Measurements from ENCODE around the gene SEMA3C.

SEMA3C gene

DNA sequence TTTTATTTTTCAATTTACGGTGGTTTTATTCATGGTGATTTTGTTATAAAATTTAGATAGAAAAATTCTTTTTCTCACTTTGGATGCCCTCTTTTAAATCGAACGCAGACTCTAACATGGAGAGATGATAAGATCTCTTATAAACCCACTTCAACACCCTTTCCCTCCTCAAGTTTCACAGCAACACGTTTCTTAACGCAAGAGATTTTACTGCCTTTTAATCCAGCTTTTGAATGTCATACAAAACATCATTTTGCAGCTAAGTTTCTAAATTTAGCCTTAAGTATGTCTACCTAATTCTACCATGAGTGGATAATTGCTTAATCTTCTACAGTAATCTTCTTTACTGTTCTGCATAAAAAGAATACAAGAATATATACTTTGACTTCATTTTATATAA, 70.0 kb downstream of the SEMA3C start:
- WGBS, 2 donors (ENCODE audit: extremely low coverage in 2 of 2, insufficient read length in 2 of 2, insufficient replicate concordance in 1 of 2): no CpG with 5 or more reads among the region's 5 CpGs
- Histone ChIP-seq H2AFZ (ENCODE audit: low read length) (no peak overlapping the region), H3K18ac (ENCODE audit: low read length) (no peak overlapping the region)

DNA sequence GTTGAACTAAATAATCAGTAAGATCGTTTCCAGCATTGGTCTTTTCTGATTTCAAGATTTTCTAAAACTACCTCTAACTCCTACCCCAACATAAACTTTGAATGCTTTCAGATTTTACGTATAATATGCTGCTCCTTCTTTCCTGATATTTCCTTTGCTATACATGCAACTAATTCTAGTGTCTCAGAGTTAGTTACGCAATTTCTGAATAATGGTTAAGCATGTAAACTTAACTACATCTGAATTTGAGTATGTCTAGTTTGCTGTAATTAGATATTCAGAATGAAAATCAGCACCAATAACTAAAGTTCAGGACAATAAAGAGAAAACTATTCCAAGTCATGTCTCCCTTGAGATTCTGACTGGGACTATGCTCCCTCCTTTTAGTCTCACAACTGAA, 71.0 kb downstream of the SEMA3C start:
- Histone ChIP-seq H3K27me3 (ENCODE audit: control insufficient read depth in 3 of 3, insufficient read depth in 3 of 3, low read depth in 1 of 3, low read length in 3 of 3) (no peaks in the 10 kb centered on the region), H3K4ac (ENCODE audit: low read length) (no peak overlapping the region), H2BK120ac (ENCODE audit: low read depth, low read length) (no peak overlapping the region), H4K91ac (ENCODE audit: low read depth, low read length, poor library complexity) (no peak overlapping the region), H2BK5ac (ENCODE audit: low read length) (no peak overlapping the region), H3K36me3 (replicated peaks in 1 of 2; ENCODE audit: control insufficient read depth in 2 of 2, insufficient read depth in 2 of 2, low read length in 2 of 2) (no peaks in the 10 kb centered on the region), H3K9me3 (replicated peaks in 1 of 2; ENCODE audit: control insufficient read depth in 2 of 2, insufficient read depth in 1 of 2, low read depth in 1 of 2, low read length in 2 of 2) (peaks cover 0 to under 1% of the 10 kb centered on the region in 2 donors), H3K9ac (ENCODE audit: low read depth, low read length, poor library complexity) (no peak overlapping the region), H3K4me2 (ENCODE audit: insufficient read depth, low read length, poor library complexity, severe bottlenecking) (no peak overlapping the region), H2AFZ (ENCODE audit: low read length) (no peak overlapping the region), H3K27ac (replicated peaks; ENCODE audit: low read length) (no peak overlapping the region), H3K23ac (ENCODE audit: low read depth, low read length, poor library complexity) (no peak overlapping the region), H2BK15ac (ENCODE audit: low read length) (no peak overlapping the region), H2AK5ac (ENCODE audit: low read depth, low read length) (no peak overlapping the region), H2BK12ac (ENCODE audit: low read length) (no peak overlapping the region), H3K4me3 (ENCODE audit: low read length in 2 of 2) (no peak overlapping the region), H3K79me1 (ENCODE audit: low read depth, low read length) (no peaks in the 10 kb centered on the region), H3K14ac (ENCODE audit: low read length) (no peak overlapping the region), H3K18ac (ENCODE audit: low read length) (no peak overlapping the region), H4K8ac (ENCODE audit: low read depth, low read length) (no peak overlapping the region), H3K4me1 (ENCODE audit: control insufficient read depth in 2 of 2, insufficient read depth in 1 of 2, low read depth in 1 of 2, low read length in 2 of 2) (peaks cover 4 to 27% of the 10 kb centered on the region in 2 donors)
- no peak for DNase-seq (ENCODE audit: low spot score)
- WGBS, 2 donors (ENCODE audit: extremely low coverage in 2 of 2, insufficient read length in 2 of 2, insufficient replicate concordance in 1 of 2): no CpG with 5 or more reads among the region's 3 CpGs

More for the DNA sequence above, 70.0 kb downstream of the SEMA3C start:
- Histone ChIP-seq H3K36me3 (replicated peaks in 1 of 2; ENCODE audit: control insufficient read depth in 2 of 2, insufficient read depth in 2 of 2, low read length in 2 of 2) (no peaks in the 10 kb centered on the region), H2BK120ac (ENCODE audit: low read depth, low read length) (no peak overlapping the region), H2BK5ac (ENCODE audit: low read length) (no peak overlapping the region), H4K91ac (ENCODE audit: low read depth, low read length, poor library complexity) (no peak overlapping the region), H3K23ac (ENCODE audit: low read depth, low read length, poor library complexity) (no peak overlapping the region), H3K4me2 (ENCODE audit: insufficient read depth, low read length, poor library complexity, severe bottlenecking) (no peak overlapping the region), H3K4me1 (ENCODE audit: control insufficient read depth in 2 of 2, insufficient read depth in 1 of 2, low read depth in 1 of 2, low read length in 2 of 2) (peaks cover 4 to 18% of the 10 kb centered on the region in 2 donors), H3K4me3 (ENCODE audit: low read length in 2 of 2) (no peak overlapping the region), H2BK12ac (ENCODE audit: low read length) (no peak overlapping the region), H2BK15ac (ENCODE audit: low read length) (no peak overlapping the region), H3K79me1 (ENCODE audit: low read depth, low read length) (no peaks in the 10 kb centered on the region), H3K4ac (ENCODE audit: low read length) (no peak overlapping the region), H4K8ac (ENCODE audit: low read depth, low read length) (no peak overlapping the region), H3K9ac (ENCODE audit: low read depth, low read length, poor library complexity) (no peak overlapping the region), H3K9me3 (replicated peaks in 1 of 2; ENCODE audit: control insufficient read depth in 2 of 2, insufficient read depth in 1 of 2, low read depth in 1 of 2, low read length in 2 of 2) (peaks cover 0 to 10% of the 10 kb centered on the region in 2 donors), H3K27me3 (ENCODE audit: control insufficient read depth in 3 of 3, insufficient read depth in 3 of 3, low read depth in 1 of 3, low read length in 3 of 3) (no peaks in the 10 kb centered on the region), H3K14ac (ENCODE audit: low read length) (no peak overlapping the region), H3K27ac (replicated peaks; ENCODE audit: low read length) (no peak overlapping the region), H2AK5ac (ENCODE audit: low read depth, low read length) (no peak overlapping the region)
- no peak for DNase-seq (ENCODE audit: low spot score)

DNA sequence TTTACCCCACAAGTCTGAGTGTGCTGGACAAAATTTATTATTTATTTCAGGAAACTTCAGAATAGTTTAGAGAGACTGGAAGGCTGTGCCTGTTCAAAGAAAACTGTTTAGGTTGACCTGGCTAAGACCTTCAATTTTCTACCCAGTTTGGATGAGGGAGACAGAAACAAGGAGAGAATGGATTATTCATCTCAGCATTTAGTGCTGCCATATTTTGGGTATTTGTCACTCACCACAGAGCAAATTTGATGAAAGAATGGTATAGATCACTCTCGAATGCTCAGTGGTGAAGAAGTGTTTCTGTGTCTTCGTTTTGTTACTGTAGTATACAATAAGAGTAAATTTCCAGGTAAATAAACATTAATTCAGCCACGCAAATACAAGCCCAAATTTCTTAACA, 71.8 kb downstream of the SEMA3C start:
- no peak overlapping the region for H2BK5ac ChIP-seq (ENCODE audit: low read length)
- H3K79me1 ChIP-seq (ENCODE audit: low read depth, low read length): no peaks in the 10 kb centered on the region
- H4K91ac ChIP-seq (ENCODE audit: low read depth, low read length, poor library complexity): no peak overlapping the region
- H4K8ac ChIP-seq (ENCODE audit: low read depth, low read length): no peak overlapping the region
- no CpG with 5 or more reads among the region's 3 CpGs for WGBS, 2 donors (ENCODE audit: extremely low coverage in 2 of 2, insufficient read length in 2 of 2, insufficient replicate concordance in 1 of 2)
- H3K9ac ChIP-seq (ENCODE audit: low read depth, low read length, poor library complexity): no peak overlapping the region
- no peak overlapping the region for H3K4ac ChIP-seq (ENCODE audit: low read length)
- no peak overlapping the region for H3K14ac ChIP-seq (ENCODE audit: low read length)
- peaks cover 3 to 31% of the 10 kb centered on the region in 2 donors for H3K4me1 ChIP-seq (ENCODE audit: control insufficient read depth in 2 of 2, insufficient read depth in 1 of 2, low read depth in 1 of 2, low read length in 2 of 2)
- H2BK120ac ChIP-seq (ENCODE audit: low read depth, low read length): no peak overlapping the region
- H3K18ac ChIP-seq (ENCODE audit: low read length): no peak overlapping the region
- H2AFZ ChIP-seq (ENCODE audit: low read length): no peak overlapping the region
- H3K27me3 ChIP-seq (ENCODE audit: control insufficient read depth in 3 of 3, insufficient read depth in 3 of 3, low read depth in 1 of 3, low read length in 3 of 3): no peaks in the 10 kb centered on the region
- DNase-seq (ENCODE audit: low spot score): no peak
- no peak overlapping the region for H3K4me3 ChIP-seq (ENCODE audit: low read length in 2 of 2)
- H3K27ac ChIP-seq (replicated peaks; ENCODE audit: low read length): no peak overlapping the region
- H3K36me3 ChIP-seq (replicated peaks in 1 of 2; ENCODE audit: control insufficient read depth in 2 of 2, insufficient read depth in 2 of 2, low read length in 2 of 2): no peaks in the 10 kb centered on the region
- H3K9me3 ChIP-seq (replicated peaks in 1 of 2; ENCODE audit: control insufficient read depth in 2 of 2, insufficient read depth in 1 of 2, low read depth in 1 of 2, low read length in 2 of 2): no peaks in the 10 kb centered on the region
- H2BK15ac ChIP-seq (ENCODE audit: low read length): no peak overlapping the region
- H2AK5ac ChIP-seq (ENCODE audit: low read depth, low read length): no peak overlapping the region
- H2BK12ac ChIP-seq (ENCODE audit: low read length): no peak overlapping the region
- no peak overlapping the region for H3K23ac ChIP-seq (ENCODE audit: low read depth, low read length, poor library complexity)
- no peak overlapping the region for H3K4me2 ChIP-seq (ENCODE audit: insufficient read depth, low read length, poor library complexity, severe bottlenecking)

DNA sequence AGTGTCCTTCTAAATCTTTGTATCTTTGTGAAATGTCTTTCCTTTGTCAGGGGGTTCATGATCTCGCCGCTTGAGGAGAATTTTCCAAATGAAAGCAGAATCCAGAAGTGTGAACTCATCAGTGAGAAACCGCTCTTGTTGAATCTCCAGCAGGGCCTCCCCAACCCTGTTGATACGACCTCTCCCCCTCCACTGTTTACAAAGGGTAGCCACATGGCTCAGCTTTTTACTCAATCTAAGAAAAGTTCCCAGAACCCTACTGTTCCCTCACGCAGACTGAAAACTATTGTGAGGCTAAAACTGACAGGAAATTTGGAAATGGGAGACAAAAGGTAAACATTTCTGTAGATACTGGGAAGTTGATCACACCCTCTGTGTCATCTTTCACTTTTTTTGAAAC, 73.9 kb downstream of the SEMA3C start:
- Histone ChIP-seq H4K8ac (ENCODE audit: low read depth, low read length) (no peak overlapping the region), H3K36me3 (replicated peaks in 1 of 2; ENCODE audit: control insufficient read depth in 2 of 2, insufficient read depth in 2 of 2, low read length in 2 of 2) (no peaks in the 10 kb centered on the region), H2AK5ac (ENCODE audit: low read depth, low read length) (no peak overlapping the region), H3K23ac (ENCODE audit: low read depth, low read length, poor library complexity) (no peak overlapping the region), H3K9ac (ENCODE audit: low read depth, low read length, poor library complexity) (no peak overlapping the region), H3K18ac (ENCODE audit: low read length) (no peak overlapping the region), H2AFZ (ENCODE audit: low read length) (peak overlapping the region; percentile 5), H3K4me2 (ENCODE audit: insufficient read depth, low read length, poor library complexity, severe bottlenecking) (no peak overlapping the region), H2BK5ac (ENCODE audit: low read length) (no peak overlapping the region), H2BK15ac (ENCODE audit: low read length) (no peak overlapping the region), H3K4me3 (ENCODE audit: low read length in 2 of 2) (no peak overlapping the region), H3K4ac (ENCODE audit: low read length) (no peak overlapping the region), H2BK12ac (ENCODE audit: low read length) (no peak overlapping the region), H3K14ac (ENCODE audit: low read length) (no peak overlapping the region), H3K27me3 (ENCODE audit: control insufficient read depth in 3 of 3, insufficient read depth in 3 of 3, low read depth in 1 of 3, low read length in 3 of 3) (no peaks in the 10 kb centered on the region), H3K4me1 (ENCODE audit: control insufficient read depth in 2 of 2, insufficient read depth in 1 of 2, low read depth in 1 of 2, low read length in 2 of 2) (peaks cover 3 to 43% of the 10 kb centered on the region in 2 donors), H3K79me1 (ENCODE audit: low read depth, low read length) (no peaks in the 10 kb centered on the region), H3K9me3 (replicated peaks in 1 of 2; ENCODE audit: control insufficient read depth in 2 of 2, insufficient read depth in 1 of 2, low read depth in 1 of 2, low read length in 2 of 2) (no peaks in the 10 kb centered on the region), H4K91ac (ENCODE audit: low read depth, low read length, poor library complexity) (no peak overlapping the region), H2BK120ac (ENCODE audit: low read depth, low read length) (no peak overlapping the region), H3K27ac (replicated peaks; ENCODE audit: low read length) (no peak overlapping the region)
- no CpG with 5 or more reads among the region's 5 CpGs for WGBS, 2 donors (ENCODE audit: extremely low coverage in 2 of 2, insufficient read length in 2 of 2, insufficient replicate concordance in 1 of 2)
- no peak for DNase-seq (ENCODE audit: low spot score)
